NCI-H2081 (cell line): ENCODE results near the gene DPP3.

Source experiments
- DNase-seq, 2 experiments: peaks; one replicate each; lab custom pipeline; 2025; lab: John Stamatoyannopoulos, UW

DPP3 gene

GRCh38 chr11:66484806-66485380 lies 4.7 kb downstream of the DPP3 start:
- DNase-seq = no peak

- DNase-seq = peak in 1 of 2 experiments; percentile 49
Observed at GRCh38 chr11:66488957-66489356, 8.7 kb downstream of the DPP3 start.

GRCh38 chr11:66489636-66490035 lies 9.4 kb downstream of the DPP3 start:
- peak; percentile 90 to 96 for DNase-seq

GRCh38 chr11:66491315-66491935 lies 11.2 kb downstream of the DPP3 start:
- no peak for DNase-seq

- DNase-seq = peak in 1 of 2 experiments; percentile 7
Observed at GRCh38 chr11:66492161-66492865, 12.1 kb downstream of the DPP3 start.

GRCh38 chr11:66493130-66493529 lies 12.9 kb downstream of the DPP3 start:
- no peak for DNase-seq

GRCh38 chr11:66494458-66494857 lies 14.2 kb downstream of the DPP3 start:
- DNase-seq = no peak

- no peak for DNase-seq
Observed at GRCh38 chr11:66494935-66495334, 14.7 kb downstream of the DPP3 start.

GRCh38 chr11:66495401-66495854 lies 15.2 kb downstream of the DPP3 start:
- no peak for DNase-seq

GRCh38 chr11:66497206-66497605 lies 17.0 kb downstream of the DPP3 start:
- DNase-seq = no peak

- DNase-seq = no peak
Observed at GRCh38 chr11:66498506-66498905, 18.3 kb downstream of the DPP3 start.

- DNase-seq = no peak
Observed at GRCh38 chr11:66505276-66505816, 25.1 kb downstream of the DPP3 start.

GRCh38 chr11:66509131-66509561 lies 28.9 kb downstream of the DPP3 start:
- no peak for DNase-seq

GRCh38 chr11:66510271-66510989 lies 30.2 kb downstream of the DPP3 start, which contains the start of gene BBS1:
Gene BBS1, plus strand, starts transcription at chr11:66510635. Its CDS starts 25 bp downstream, at chr11:66510660.
- DNase-seq = peak; percentile 68 to 76

- DNase-seq = no peak
Observed at GRCh38 chr11:66510990-66511339, 30.7 kb downstream of the DPP3 start.

GRCh38 chr11:66523611-66524010 lies 43.4 kb downstream of the DPP3 start:
- no peak for DNase-seq

- no peak for DNase-seq
Observed at GRCh38 chr11:66524304-66525040, 44.2 kb downstream of the DPP3 start.

GRCh38 chr11:66529069-66529468 lies 48.8 kb downstream of the DPP3 start:
- DNase-seq = no peak

GRCh38 chr11:66529655-66530054 lies 49.4 kb downstream of the DPP3 start:
- no peak for DNase-seq

- DNase-seq = no peak
Observed at GRCh38 chr11:66530927-66531709, 50.9 kb downstream of the DPP3 start.

GRCh38 chr11:66531841-66532240 lies 51.6 kb downstream of the DPP3 start:
- no peak for DNase-seq
